8988T (cell line): Measurements from ENCODE around the gene CCDC85A.

Source experiments
- DNase-seq: peaks from one replicate; pipeline ENCODE4 v3.0.0; 2011

CCDC85A gene

DNA sequence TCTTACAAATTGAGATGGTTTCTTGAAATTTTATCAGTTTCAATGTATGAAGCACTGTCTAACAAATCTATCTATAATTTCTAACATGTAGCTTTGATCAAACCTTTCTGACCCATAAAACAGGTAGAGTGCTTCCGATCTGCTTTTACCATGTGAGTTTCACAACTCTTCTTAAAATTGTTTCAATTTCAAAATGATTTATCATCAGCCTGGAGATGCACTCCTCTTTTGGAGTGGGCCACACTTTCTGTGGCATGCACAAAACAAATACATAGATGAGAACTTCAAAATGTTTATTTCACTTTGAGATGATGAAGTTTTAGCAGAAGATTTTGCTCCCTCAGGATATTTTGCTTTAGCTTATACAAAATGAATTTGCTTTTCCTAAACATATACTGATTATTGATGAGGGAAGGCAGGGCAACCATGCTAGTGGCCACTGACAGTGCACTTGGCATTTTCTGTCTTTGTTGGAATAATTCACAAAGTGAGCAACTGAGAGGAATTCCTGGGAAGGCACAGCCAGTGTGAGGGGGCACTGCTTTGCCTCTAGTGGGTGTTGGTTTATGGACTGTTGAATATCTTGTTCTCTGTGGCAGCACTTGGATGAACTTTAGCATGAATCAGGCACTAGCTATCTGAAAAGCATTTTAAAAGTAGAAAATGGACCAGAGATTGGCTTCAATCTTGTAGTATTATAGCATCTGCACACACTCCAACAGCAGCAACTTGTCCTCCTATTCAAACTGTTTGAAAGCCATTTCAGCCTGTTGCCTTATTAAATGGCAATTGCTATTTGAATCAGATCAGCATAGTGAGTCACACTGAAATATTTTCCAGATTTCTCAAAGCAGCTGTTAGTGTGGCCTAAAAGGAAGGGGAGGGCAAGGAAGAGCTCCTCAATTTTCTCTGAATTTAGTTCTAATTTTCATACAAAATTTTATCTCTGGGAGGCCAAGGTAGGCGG, 193.2 kb downstream of the CCDC85A start:
- no peak for DNase-seq

DNA sequence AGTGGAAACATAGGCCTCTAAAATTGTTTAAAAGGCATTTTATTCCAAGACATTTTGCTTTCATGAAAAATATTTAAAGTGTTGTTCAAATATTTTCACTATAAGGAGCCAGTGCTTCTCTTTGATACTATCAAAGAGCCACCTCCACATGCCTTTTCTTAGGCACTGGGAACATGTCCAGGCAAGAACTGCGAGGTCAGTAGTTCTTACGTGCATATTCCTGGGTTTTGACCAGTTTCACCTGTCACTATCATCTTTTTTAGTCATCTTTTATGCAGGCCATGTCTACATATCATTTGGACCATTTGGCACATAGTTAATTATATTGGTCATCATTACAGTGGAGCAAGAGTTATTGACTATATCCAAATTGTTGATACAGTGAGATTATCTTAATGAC, 195.3 kb downstream of the CCDC85A start:
- DNase-seq: no peak

DNA sequence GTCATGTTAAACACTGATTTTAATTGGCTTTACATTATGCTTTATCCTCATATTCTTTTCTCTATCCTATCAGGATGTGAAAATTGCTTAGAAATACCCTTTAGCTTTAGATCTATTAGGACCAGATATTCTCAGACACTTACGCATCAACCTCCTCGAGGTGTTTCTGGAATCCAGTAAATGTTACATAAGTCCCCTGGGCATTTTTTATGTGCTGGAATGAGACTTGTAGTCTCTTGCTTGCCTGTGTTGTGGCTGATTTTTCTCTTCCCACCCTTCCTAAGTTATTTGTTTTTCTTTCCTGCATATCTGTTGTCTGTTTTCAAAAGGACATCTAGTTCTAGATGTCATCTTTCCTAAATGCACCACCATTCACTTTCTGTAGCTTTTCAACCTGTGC, 197.1 kb downstream of the CCDC85A start:
- DNase-seq: no peak

DNA sequence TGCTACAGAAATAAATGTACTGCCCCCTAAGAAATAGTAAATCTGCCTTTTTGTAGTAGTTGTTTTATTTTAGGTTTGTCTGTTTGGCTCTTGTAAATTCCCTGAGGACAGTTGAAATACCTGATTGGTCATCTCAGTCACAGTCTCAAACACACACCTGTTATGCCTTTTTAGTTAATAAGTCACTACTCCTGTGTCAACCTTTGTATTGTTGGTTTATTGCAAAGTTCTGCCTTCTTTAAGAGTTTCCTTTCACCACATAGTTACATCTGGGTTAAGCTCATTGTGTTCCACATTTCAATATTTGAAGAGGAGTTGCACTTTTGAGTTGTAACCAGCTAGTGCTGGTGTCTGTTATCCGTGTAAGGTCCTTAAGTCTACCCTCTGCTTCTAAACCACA, 198.7 kb downstream of the CCDC85A start:
- no peak for DNase-seq

DNA sequence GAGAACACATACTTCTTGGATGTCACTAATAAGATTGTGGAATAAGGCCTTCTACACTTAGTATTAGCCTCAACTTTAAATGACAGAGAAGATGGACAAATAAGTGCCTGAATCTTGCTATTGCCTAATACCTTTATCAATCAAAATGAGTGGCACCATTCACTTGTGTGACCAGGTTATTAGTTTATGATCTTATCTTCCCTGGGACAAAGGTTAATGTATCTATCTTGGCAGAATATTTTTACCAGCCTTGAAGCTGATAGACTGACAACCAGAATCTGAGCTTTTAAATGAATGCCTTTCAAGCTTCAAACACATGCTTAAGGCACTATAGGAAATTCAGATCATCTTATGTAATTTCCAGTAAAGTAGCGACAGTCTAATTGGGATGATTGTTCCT, 202.9 kb downstream of the CCDC85A start:
- no peak for DNase-seq

DNA sequence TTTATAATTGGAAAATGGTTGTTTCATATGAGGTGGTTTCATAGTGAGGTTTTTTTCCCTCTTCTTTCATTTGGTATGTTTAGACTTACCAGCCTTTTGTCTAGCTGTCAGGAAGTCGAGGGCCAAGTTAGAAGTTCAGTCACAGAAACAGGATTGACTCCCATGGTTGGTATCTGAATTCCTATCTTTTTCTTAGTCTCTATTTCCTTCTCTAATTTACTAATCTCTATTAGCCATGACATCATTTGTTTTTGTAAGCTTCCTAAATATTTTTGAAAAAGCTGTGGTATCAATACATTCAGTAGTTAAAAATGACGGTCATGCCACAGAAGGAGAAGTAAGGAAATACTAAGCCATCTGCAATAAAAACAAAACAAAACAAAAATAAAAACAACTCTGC, 206.9 kb downstream of the CCDC85A start:
- DNase-seq: no peak

DNA sequence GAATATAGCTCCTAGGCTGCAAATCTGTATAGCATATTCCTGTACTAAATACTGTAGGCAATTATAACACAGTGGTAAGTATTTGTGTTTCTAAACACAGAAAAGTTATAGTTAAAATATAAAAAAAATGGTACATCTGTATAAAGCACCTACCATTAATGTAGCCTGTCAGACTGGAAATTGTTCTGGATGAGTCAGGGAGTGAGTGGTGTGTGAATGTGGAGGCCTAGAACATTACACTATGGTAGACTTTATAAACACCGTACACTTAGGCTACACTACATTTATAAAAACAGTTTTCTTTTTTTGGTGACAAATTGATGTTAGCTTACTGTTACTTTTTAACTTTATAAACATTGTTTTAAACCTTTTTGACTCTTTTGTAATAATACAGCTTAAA, 226.3 kb downstream of the CCDC85A start:
- no peak for DNase-seq

DNA sequence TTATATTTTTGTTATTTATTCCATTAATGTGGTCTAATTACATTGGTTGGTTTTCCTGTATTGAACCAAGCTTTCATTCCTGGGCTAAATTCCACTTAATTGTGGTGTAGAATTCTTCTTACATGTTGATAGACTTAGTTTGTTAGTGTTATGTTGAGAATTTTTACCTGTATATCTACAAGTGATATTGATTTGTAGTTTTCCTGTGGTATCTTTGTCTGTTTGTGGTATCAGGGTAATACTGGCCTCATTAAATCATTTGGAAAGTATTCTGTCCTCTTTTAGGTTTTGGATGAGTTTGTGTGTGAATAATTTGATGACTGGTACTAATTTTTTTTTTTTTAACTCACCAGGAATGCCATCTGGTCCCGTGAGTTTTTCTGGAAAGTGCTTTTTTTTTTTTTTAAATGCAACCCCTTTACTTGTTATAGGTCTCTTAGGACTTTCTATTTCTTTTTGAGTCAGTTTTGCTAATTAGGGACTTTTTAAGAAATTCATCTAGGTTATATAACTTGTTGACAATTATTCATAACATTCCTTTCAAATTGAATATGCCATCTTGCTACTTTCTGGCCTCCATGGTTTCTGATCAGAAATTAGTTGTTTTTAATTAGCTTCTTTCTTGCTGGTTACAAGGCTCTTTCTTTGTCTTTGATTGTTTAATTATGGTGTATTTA, 232.8 kb downstream of the CCDC85A start:
- no peak for DNase-seq
